HG03108 (cell line): ENCODE results near the gene SPATA4.
A peak's percentile ranks its signal among the peaks of the same experiment; 100 is the strongest.
"Not testable (repeated sequence)": the region's sequence is repeated elsewhere in the genome, so short reads cannot be mapped to it uniquely, and the experiment has no call there.

Source experiments
- ATAC-seq: cut with Tn5 transposase; IDR thresholded peaks from one replicate; pipeline ENCODE4 v1.9.1; 2021; ENCODE audit warnings: moderate library complexity; ENCODE audit not compliant: unreplicated experiment

The SPATA4 gene

DNA sequence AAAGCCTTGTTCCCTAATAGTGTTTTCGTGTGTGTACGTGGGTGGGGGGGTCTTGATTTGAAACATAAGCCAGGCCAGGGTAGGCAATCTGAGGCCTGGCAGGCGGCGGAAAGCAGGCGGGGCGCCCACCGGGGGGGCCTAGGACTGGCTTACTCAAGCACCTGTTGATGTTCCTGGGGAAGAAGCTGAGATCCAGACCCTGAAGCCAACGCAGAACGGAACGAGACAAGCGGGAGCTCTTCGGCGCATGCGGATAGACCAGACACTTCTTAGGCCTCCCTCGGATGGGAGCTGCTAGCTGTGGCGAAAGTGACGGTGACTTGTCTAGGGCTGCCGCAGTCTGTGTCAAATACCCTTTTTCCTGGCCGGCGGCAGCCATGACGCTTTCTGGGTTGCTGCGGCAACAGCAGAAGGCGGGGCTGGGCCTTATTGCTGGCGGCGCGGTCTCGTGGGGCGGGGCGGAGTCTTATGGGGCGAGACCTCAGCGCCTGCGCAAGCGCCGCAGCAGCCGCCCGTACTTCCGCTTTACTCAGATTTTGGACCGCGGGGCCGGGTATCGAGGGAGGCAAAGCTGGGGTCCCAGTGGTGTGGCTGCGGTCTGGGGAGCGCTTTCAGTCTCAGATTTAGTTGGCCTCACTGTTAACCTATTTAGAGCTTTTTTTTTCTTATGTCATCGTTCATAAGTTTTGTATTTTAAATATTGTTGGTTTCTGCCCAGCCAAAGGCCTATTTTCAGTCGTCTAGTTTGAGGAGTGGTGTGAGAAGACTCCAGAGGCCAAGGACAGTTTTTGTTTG lies at the start of gene SPATA4:
Gene SPATA4, minus strand, starts transcription at position 402 of the 795 bp plus-strand sequence. Its CDS starts 23 bp downstream, at position 379.
- peak; percentile 98 for ATAC-seq

DNA sequence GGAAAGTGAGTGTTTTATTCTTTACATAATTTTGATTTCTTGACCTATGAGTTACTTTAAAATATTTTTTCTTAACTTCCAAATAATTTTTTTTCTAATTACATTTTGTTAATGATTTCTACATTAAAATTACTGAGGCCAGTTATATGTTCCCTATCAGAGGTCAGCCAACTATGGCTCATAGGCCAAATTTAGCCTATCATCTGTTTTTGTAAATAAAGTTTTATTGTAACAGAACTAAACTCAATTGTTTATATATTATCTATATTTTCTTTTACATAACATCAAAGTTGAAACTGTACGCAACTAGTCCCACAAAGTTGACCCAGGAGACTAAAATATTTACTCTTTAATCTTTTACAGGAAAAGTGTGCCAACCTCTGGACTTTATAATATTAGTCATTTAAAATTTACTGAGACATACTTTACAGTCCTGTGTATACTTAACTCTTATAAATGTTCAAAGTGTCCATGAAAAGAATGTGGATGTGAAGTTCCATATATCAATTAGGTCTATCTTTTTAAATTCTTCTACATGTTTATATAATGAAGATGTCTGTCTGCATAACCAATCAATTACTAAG lies 47.5 kb upstream of the SPATA4 start:
- no peak for ATAC-seq

DNA sequence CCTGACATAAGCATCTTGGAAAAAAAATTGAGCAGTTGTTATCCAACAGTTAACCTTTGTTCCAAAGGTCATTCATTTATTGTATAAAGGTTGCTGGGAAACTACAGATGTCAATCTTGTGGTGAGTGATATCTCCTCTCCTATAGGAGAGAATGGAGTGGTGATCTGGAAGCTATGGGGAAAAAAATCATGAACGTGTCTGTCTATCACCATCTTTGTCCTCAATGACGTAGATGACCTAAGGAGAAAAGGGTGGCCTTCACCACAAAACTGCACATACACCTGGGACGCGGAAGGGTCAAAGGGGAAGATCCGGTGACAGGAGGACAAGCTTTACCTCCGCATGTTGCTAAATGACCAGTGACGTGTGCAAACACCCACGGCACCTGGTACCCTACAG lies 46.3 kb upstream of the SPATA4 start:
- no peak for ATAC-seq

DNA sequence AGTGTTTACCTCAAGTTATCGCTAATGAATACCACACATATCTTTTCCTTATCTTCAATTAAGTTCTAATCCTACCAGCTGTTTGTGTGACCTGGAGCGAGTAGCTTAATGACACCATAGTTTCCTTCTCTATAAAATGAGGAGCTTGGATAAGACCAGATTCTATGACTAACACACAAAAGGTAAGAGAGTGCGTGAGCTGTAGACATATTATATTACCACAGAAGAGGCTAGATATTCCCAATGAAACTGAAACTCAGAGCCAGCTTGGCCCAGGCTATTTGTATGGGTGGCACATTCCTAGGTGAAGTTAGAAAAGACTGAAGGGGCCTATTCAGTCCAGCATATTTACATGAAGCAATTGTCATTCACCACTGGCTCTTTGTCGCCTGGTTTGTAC lies 43.4 kb upstream of the SPATA4 start:
- ATAC-seq: no peak

DNA sequence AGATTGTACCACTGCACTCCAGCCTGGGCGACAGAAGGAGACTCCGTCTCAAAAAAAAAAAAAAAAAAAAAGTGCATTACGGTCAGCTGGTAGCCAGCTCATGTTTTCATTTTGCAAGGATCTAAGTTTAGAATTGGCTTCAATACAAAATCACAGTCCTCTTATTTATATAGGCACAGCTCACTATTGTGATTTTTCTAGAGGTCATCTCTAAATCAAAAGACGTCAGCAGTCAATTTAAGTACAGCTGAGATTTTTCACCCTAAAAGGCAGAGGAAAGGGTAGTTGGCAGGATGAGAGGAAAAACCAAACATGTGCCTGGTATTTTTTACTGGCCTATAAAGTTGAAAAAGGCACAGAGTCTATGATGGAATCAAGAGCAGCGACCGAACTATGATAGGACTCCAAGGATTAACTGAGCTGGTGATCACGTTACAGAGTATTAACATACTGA lies 42.8 kb upstream of the SPATA4 start:
- no peak for ATAC-seq

DNA sequence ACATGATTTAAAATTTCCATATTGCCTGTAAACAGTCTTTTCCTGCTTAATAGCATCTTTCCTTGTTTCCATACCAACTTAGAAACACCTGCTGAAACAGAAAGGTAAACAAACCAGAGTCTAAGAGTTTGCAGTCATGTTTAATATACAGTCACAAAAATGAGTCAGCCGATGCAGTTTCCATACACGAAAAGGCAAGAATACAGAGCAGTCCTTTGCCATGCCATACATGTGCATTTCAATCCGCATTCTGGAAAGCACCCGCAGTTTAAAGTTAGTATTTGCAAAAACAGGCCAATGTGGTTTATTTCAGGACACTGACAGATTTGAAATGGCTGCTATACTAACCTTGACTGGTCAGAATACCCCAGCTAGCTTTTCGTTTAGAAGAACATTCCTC lies 41.6 kb upstream of the SPATA4 start:
- no peak for ATAC-seq

DNA sequence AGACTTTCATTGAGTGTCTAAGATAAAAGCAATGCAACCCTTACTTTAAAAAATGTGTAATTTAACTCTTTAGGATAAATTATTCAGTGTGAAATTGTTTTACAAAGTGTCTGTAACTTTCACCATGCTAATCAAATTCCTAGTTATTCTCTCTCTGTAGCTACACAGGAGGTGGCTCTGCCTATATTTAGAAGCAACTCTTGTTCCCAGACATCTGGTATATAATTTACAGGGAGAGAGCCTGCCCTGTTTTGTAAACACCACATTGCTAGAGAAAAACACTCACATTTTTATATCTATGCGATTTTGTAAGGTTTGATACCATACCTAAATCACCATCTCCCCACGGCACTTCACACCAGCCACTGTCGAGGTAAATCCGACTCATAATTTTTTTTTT lies 35.5 kb upstream of the SPATA4 start:
- ATAC-seq: no peak

DNA sequence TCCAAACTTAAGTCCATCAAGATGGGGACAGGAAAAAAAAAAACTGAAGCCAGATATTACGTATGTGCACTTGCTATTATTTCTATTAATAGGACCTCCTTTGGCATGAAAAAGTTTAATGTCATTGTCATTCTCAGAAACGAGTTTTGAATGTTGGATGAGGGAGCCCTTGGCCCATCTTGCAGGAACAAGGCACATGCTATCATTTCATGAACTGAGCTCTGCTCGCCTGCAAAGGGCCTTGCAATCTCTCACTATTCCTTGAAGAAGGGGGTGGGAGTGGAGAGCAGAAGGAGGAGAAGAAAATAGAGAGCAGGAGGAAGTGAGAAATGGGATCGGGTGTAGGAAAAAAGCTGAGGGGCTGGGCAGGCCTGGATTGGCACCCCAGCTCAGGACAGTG lies 34.3 kb upstream of the SPATA4 start:
- no peak for ATAC-seq

DNA sequence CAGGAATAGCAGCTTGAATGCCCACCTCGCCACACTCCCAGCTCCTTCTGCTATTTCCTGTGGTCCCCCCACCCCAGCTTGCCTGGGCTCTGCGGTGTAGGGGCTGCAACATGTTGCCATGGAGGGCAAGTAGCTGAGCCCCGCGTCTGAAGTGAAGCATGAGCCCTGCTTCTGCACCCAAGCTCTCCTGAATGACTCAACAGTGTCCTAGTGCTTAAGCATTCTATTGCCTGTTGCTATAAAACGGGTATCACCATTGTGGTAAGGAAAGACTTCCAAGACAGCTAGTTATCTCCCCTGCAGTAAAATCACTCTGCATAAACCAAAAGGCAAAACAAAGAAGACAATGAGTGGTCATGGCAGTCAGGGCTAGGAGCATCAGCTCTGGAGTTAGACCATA lies 31.4 kb upstream of the SPATA4 start:
- no peak for ATAC-seq

DNA sequence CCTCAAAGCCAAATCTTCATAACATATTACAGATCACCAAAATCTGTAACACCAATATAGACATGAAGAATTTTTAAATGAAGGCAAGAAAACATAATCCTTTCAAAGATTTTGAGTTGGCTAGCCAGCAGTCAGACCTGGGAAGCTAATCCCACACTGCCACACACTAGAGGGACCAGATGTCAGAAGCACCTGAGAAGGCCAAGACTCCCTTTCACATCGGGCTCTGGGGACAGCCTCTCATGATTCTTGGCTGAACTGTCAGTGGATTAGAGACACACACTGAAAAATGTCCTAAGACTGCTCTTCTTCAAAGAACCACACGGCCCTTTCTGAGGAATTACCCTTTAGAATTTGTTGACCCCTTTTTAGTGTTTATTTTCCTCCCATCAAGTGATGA lies 28.2 kb upstream of the SPATA4 start:
- no peak for ATAC-seq

DNA sequence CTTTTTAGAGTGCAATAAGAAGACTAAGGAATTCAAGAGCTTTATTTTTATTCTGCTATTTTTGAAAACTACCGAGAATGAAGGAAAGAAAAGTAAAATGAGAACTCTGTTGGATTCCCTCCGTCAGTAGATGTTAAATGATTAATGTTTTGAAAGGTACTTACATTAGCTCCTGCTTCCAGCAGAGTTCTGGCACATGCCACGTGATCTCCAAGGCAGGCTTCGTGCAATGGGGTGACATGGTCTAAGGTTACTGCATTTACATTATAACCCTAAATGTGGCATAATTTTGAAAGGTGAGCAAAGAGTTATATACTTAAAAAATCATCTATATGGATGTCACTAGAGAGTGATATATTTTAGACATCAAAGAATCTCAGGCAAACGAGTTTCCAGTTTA lies 26.8 kb upstream of the SPATA4 start:
- ATAC-seq: no peak

DNA sequence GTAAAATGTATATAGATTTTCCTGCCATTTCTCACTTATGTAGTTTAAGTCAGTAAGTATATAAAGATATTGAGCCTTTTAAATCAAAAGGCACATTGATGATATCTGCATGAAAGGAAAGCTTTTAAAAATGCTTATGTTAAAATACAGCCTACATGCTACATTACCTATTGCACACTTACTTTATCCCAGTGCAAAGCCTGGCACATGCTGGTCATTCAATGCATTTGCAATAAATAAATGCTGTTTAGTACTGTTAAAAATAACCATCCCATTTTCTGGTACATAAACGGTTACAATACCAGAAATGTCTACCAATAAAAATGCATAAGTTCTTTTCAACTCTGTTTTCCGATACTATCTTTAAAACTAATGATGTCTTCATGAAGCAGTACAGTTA lies 22.1 kb upstream of the SPATA4 start:
- no peak for ATAC-seq

DNA sequence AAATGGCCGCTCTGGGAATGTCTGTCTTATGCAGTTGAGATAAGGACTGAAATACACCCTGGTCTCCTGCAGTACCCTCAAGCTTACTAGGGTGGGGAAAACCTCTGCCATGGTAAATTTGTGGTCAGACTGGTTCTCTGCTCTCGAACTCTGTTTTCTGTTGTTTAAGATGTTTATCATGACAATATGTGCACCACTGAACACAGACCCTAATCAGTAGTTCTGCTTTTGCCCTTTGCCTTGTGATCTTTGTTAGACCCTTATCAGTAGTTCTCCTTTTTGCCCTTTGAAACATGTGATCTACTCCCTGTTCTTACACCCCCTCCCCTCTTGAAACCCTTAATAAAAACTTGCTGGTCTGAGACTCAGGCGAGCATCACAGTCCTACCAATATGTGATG lies 17.0 kb upstream of the SPATA4 start:
- not testable (repeated sequence) for ATAC-seq

DNA sequence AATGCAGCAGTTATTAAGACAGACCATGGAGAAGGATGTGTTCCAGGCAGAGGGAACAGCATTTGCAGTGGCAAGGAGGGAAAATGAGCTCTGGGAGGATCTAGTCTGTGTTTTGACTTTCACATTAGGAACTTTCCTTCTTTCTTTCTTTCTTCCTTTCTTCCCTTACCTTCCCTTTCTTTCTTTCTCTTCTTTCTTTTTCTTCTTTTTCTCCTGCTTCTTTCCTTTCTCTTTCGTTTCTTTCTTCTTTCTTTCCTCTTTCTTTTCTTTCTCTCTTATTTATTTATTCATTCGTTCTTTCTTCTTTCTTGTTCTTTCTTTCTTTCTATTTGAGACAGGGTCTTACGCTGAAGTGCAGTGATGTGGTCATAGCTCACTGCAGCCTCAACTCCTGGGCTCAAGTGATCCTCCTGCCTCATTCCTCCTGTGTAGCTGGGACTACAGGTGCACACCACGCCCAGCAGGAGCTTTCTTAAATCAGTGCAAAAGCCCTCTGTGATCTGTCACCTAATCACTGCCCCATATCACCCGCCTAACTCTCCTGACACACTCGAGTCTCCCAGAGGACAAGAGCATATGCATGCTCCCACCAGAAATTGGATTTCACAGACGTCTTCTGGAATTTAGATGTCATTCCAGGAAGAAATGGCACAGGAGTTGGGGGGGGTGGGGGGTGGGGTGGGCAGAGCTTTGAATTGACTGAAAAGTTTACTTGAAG lies 15.4 kb upstream of the SPATA4 start:
- no peak for ATAC-seq

DNA sequence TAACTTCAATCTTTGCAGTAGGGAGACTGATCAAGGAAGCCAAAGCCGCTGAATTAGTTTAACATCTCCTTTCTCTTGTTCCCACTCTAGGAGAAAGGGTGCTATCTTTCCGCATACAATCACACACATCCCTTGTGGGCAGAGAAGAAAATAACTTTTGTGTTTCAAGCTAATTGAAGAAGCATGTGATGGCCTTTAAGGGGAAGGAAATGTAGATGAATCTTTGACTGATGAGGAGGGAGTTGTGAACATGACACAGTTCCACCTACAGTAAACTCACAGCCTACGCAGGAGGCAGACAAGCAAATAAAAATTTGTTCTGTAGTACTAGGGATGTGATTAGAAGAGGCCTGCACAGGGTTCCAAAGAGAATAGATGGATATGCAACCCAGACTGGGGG lies 14.7 kb upstream of the SPATA4 start:
- no peak for ATAC-seq

DNA sequence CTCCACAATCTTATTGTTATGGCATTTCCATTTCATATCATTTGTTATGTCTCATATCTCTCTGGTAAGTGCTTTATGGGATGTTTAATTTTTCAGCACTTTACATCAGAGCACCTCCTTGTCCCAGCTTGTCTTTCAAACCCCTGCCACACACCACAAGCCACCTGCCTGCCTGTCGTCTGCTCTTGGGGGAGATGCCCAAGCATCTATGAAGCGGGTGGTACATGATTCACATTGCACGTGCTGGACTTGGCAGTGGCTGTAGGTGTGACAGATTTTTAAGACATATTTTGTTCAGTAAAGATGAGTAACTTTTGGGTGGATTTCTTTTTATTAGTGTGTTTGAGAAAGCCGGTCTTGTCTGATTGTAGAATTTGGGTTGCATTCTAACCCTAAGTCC lies 14.2 kb upstream of the SPATA4 start:
- ATAC-seq: no peak

DNA sequence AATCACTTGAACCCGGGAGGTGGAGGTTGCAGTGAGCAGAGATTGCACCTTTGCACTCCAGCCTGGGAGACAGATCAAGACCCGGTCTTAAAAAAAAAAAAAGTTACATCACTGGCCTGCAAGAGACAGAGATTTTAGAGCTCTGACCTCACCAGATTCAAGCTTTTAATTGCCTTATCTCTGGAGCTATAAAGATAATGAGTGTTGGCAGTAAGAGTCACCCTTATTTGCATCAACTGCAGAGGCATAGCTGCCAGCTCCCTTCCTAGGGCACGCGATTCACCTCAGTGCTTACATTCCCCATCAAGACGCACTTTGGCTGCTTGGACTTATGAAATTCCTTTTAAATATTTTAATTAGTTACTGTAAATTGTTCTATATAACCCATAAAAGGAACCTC lies 12.5 kb upstream of the SPATA4 start:
- ATAC-seq: no peak

DNA sequence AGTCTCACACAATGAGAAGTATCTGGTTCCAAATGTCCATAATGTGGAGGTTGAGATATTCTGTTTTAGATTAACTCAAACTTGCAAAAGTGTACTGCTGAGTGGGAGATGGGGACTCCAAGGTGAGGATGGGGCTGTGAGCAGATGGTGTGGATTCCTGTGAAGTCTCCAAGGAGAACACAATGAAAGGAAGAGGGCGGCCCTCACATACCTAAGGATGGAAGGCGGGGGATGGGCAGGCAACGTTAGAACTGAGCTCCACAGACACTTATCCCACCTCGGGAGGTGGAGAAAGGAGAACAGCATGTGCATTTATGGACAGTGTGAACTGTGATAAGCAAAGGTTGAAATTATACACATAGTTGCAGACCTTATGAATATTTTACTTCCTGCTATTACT lies 9.9 kb upstream of the SPATA4 start:
- no peak for ATAC-seq

DNA sequence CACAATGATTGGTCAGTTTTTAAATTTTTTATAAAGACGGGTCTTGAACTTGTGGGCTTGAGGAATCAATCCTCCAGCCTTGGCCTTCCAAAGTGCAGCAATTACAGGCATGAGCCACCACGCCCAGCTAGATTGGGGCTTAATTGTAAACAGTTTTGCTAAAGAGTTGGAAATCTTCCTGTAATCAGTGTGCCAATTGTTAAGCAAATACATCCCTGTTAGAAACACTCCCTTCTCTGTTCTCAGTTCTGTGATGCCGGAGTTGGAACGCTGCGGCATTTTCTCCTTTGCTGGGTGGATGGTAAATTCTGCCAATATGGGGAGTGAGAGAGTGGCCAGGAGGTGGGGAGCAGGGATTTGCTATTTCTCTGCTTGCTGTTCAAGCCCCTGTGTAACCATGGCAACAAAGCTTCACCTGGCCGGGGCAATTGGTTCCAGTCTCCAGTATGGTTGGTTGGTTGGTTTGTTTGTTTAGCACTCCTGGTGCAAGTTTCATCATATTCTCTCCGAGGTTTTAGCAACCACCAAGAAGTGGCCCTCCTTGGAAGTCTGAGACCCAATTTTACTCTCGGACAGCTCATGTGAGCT lies 3.0 kb upstream of the SPATA4 start:
- no peak for ATAC-seq

DNA sequence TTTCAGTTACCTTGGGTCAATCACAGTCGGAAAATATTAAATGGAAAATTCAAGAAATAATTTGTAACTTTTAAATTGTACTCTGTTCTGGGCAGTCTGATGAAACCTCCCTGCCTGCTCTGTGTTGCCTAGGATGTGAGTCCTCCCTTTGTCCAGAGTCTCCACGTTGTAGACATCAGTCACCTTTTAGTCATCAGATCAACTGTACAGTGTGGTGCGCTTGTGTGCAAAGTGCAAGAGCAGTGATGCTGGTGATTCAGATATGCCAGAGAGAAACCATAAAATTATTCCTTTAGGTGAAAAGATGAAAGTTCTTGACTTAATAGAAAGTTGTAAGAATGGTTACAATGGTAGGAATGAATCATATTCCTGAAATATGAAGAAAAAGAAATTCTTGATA lies 1.4 kb downstream of the SPATA4 start:
- no peak for ATAC-seq

DNA sequence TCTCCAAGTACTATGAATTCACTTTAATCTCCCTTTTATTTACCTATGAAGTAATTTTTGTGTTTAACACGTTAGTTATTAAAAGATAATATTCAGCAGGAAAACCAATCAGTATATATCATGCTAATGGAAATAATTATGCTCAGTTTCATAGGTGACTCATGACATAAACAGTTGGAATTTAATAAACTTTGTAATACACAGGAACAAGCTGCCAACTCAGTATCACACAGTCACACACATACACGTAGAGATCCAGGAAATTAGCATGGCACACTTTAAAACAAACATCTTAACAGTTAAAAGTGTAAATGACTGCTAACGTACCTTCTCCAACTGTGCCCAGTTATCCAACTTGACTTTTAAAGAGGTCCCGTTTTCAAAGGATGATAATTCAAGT lies 2.3 kb downstream of the SPATA4 start:
- ATAC-seq: no peak

DNA sequence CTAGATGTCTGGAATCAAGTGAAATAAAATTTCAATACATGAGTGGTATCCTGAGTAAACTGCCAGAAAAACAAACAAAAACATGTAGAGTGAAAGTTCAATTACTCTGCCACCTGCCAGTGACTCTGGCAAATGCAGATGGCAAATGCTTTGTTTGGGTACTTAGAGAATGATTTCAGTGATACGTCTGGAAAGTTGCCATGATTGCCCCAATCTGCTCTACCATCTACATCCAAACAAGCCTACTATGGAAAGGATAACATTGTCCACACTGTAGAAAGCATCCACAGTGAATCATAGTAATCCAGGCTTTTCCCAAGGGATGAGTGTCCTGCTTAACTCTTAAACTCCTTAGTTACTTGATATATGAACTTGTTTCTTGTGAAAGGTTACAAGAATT lies 3.4 kb downstream of the SPATA4 start:
- no peak for ATAC-seq
